ENCODE results near the gene OR6Y1.

The OR6Y1 gene, protein sequence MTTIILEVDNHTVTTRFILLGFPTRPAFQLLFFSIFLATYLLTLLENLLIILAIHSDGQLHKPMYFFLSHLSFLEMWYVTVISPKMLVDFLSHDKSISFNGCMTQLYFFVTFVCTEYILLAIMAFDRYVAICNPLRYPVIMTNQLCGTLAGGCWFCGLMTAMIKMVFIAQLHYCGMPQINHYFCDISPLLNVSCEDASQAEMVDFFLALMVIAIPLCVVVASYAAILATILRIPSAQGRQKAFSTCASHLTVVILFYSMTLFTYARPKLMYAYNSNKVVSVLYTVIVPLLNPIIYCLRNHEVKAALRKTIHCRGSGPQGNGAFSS

DNA sequence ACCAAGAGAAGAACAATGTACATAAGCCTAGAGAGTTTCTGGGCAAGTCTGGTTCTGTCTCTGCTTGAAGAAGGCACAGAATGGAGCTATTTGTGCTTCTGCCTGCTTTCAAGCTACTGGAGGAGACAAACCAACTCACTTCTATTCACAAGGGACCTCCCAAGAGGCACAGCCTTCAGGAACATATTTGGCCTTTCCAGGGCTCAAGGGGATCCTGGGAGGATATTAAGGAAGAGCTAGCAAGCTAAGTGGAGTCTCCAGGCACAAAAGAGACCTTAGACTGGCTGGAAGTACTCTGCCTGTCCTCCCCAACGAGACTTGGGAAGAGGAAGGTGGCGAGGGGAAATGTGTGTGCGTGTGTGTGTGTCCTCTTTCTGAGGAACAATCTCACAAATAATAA, at the start of gene OR6Y1:
TSS of gene OR6Y1 (minus strand) at position 54 of the 400 bp plus-strand sequence. CDS start 6,300 bp downstream, outside the sequence.
- H3K4me3 ChIP-seq (ENCODE audit: low read depth, low read length): no peak within 1 kb of the TSS

DNA sequence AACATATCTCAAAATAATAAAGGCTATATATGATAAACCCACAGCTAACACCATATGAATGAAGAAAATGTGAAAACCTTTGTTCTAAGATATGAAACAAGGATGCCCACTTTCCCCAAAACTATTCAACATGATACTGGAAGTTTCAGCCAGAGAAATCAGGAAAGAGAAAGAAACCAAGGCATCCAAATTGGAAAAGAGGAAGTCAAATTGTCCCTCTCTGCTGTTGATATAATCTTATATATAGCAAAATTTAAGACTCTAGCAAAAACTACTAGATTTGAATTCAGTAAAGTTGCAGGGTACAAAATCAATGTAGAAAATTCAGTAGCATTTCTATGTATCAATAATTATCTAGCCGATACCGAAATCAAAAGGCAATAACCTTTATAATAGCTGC, 46.5 kb upstream of the OR6Y1 start:
- no peak overlapping the region for H3K4me3 ChIP-seq (ENCODE audit: low read depth, low read length)

DNA sequence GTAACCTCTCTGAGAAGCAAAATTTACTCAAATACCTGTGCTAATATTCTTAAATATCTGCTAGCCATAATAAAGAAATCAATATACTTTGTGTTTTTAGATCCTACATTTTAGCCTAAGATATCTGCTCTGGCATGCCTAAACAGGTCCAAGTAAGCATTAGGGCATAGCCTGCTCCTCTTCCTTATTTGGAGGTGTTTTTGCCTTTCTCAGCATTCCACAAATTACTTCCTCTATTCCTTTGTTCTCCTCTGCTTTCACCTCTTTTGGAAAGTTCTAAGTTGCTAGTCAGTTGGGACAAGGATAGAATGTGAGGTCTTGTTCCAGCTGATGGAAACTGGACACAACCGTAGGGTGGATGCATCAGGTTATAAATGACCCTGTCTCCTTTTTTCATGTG, 32.7 kb upstream of the OR6Y1 start:
- no peak overlapping the region for H3K4me3 ChIP-seq (ENCODE audit: low read depth, low read length)

DNA sequence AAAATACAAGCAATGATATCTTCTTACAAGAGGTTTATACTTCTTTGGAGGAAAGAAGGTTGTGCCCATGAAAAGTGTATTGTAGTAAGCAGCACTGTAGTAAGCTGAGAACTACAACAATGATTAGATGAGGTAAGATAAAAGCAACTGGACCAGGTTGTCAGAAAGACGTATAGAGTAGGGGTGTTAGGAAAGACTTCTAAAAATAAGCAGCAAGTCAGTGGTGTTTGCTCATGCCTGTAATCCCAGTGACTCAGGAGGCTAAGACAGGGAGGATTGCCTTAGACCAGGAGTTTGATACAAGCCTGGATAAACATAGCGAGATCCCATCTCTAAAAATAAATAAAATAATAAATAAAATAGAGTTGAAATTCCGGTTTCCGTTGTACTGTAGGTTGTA, 29.8 kb upstream of the OR6Y1 start:
- no peak overlapping the region for H3K4me3 ChIP-seq (ENCODE audit: low read depth, low read length)

DNA sequence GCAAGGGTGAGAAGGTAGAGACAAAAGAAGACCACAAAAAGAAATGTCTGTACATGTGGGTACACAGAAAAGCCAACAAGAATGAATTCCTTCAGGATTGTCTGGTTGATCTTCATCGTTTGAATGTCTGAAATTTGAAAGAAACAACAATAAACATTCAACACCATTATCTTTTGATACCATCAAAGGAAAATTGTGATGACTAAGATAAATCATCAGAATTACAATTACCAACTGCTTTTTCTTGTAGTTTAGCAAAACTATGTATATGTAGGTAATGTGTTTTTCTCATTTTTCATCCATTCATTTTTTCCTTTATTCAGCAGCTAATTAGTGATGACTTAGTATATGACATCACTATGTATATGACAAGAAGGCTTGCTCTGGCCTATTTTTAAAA, 25.5 kb upstream of the OR6Y1 start, which contains the start of gene OR10X1:
TSS of gene OR10X1 (minus strand) at position 167 of the 400 bp plus-strand sequence. CDS start at position 167, 0 bp downstream.
- H3K4me3 ChIP-seq (ENCODE audit: low read depth, low read length): no peak within 1 kb of the TSS

DNA sequence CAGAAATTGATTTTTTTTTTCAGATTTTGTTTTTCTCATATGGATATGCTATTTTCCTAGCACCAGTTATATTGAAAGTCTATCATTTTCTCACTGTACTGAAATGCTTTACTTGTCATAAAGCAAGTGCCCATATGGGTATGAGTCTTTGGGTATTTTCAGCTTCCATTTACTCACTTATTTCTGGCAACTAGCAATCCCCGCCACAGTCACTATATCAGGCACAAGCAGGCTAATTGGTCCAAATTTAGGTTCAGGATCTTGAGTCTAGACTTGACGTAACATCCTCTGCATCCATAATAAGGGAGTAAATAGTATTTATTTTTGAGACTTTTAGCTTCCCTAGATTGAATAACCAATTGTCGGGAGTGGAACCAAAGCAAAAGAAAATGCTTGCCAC, 23.4 kb upstream of the OR6Y1 start:
- H3K4me3 ChIP-seq (ENCODE audit: low read depth, low read length): no peak overlapping the region

DNA sequence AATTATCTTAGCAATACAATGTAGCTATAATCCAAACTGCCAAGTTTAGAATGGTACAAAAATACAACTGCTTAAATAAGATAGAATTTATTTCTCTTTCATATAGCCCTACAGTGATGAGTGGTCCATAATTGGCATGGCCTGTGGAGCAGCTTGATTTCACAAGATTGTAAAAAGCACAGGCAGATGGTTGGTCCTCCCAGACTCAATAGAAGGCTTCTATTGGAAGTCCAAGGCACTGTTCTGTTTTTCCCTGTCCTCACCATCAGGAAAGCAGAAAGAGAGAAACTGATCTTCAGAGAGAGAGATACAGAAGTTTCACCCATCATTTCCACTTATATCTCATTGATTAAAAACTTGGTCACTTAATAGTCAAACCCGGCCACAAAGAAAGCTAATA, 18.0 kb upstream of the OR6Y1 start:
- no peak overlapping the region for H3K4me3 ChIP-seq (ENCODE audit: low read depth, low read length)

DNA sequence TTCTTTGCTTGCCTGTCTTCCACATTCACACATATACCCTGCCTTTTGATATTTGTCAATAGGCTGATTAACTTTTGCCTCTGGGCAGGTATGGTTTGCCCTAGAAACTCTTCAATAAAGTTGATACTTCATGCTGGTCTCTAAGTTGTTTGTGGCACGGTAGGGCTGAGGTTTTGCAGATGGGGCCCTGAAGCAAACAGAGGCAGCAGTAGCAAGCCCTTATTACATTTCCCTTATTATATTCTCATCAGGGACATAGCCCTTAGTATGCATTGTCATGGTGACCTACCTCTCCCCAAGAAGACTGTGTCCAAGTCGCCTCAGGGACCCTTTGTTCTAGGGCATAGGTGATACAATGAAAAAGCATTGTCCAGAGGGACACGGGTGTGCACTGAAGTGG, 16.3 kb upstream of the OR6Y1 start, which contains the start of gene OR6P1:
TSS of gene OR6P1 (minus strand) at position 101 of the 400 bp plus-strand sequence. CDS start 6,976 bp downstream, outside the sequence.
- H3K4me3 ChIP-seq (ENCODE audit: low read depth, low read length): no peak within 1 kb of the TSS

DNA sequence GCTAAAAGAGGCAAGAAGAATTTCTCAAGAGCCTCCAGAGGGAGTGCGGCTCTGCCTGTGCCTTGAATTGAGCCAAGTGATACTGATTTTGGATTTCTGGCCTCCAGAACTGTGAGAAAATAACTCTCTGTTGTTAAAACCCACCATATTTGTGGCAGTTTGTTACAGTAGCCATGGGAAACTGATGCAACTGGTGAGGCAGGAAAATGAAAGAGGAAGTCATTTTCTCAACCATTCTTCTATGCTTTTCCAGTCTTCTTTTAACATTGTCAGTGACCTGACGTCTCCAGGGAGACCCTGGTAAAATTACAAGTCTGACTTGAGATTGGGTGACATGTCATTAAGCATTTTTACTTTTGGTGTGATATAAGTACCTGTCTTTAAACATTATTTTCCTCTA, 10.4 kb upstream of the OR6Y1 start:
- no peak overlapping the region for H3K4me3 ChIP-seq (ENCODE audit: low read depth, low read length)

DNA sequence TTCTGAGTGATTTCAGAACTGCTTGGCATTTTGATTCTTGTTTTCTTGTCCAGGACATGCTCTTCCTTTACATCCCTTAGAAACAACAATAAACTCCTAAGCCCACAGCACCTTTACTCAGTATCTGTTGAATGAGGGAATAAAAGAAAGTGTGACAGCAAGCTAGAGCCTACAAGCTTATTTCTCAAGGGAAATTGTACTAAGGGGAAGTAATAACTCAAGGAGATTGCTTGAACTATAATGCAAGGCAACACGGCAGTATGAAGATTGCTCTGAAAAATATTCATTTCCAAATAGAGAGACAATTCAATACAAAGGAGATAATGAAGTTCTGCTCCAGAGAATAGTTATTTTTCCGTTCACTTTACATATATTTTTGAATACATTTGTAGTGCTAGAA, 9.6 kb upstream of the OR6Y1 start:
- H3K4me3 ChIP-seq (ENCODE audit: low read depth, low read length): no peak overlapping the region

DNA sequence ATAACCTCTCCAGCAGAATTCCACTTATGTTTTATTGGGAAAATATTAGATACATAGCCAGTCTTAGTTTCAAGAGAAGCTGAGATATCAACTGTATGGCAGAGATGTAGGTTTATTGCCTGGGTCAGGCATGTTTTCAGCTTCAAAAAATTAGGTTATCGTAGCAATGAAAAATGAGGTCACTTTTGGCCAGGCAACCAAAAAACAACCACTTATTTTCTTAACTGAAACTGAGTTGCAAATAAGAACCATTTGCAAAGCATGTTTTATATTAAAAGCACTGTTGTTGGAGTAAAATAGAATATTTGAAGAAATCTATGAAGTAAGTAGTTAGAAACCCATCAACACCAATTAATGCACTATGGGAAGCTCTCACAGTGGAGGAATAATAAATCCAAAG, 5.5 kb upstream of the OR6Y1 start:
- no peak overlapping the region for H3K4me3 ChIP-seq (ENCODE audit: low read depth, low read length)

DNA sequence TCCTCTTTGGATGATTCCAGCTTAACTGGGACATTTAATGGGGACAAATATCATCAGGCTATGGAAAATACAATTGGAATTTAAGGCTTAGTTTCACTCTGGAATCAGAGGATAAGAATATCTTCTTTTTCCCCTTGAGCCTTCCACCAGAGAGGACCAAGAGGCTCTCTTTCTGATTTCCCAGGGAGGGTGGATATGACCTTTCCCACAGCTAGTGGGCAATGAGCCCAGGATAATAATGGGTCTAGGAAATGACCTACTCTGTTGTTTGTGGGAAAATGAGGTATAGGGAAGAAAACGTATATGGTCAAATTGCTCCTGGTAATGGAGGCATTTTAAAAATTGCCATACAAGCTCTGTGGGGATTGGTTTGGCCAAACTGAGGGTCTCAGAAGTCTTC, 1.9 kb downstream of the OR6Y1 start:
- H3K4me3 ChIP-seq (ENCODE audit: low read depth, low read length): no peak overlapping the region

DNA sequence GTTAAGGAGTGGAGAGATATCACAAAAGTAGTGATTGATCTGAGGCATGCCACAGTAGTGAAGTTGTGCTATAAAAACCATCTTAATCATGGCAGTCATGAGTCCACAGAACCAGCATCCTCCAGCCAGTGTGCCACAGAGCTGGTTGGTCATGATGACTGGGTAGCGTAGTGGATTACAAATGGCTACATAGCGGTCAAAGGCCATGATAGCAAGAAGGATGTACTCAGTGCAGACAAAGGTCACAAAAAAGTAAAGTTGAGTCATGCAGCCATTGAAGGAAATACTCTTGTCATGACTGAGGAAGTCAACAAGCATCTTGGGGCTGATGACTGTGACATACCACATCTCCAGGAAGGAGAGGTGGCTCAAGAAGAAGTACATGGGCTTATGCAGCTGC, 6.7 kb downstream of the OR6Y1 start:
- no peak overlapping the region for H3K4me3 ChIP-seq (ENCODE audit: low read depth, low read length)

DNA sequence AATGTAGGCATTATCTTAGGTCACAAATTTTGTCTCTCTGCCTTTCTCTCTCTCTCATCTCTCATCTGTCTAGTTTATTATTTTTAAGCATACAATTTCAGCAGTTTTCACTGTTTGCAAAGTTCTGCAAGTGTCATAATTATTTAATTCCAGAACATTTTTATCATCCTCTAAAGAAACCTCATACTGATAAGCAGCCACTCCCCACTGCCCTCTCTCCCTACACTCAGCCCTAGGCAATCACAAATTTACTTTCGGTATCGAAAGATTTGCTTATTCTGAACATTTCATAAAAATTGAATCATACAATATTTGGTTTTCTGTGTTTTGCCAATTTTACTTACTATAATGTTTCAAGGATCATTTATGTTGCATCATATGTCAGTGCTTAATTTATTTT, 16.6 kb downstream of the OR6Y1 start:
- H3K4me3 ChIP-seq (ENCODE audit: low read depth, low read length): no peak overlapping the region

DNA sequence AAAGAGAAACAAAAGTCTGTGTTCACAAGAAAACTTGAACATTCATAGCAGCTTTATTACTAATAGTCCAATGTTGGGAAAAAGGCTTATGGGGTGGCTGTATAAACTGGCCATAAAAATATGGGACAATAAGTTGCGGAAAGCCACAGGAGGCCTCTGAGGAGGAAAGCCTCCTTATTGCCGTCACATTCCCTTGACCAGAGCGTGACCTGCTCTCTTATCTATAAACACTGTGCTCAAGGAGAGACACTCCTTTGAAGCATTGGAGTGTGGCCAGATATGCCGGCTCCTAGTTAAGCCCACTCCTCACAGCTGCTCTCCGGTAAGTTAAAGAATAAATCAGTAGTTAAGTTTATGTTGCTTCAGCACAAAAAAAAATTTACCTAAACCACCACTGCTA, 19.7 kb downstream of the OR6Y1 start:
- no peak overlapping the region for H3K4me3 ChIP-seq (ENCODE audit: low read depth, low read length)

DNA sequence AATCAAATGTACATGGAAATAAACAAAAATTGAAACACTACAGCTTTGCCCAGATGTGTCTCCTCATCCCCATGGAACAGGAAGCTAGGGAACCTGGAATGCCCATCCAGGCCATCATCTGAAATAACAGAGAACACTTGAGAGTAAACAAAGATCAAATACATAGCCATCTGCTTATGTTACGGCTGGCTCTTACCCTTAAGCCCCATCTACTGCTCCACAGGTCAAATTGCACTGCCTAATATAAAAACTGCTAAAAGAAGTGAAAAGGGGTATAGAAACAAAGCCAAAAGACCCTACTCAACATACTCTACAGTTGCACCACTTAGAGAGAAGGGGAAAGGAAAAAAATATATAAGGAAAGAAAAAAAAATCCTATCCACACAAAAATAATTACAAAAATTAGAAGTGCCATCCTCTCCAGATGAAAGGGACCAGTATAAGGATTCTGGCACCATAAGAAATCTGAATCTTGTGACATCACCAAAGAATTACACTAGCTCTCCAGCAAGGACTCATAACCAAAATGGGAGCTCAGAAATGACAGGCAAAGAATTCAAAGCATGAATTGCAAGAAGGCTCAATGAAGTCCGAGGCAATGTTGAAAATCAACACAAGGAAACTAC, 26.9 kb downstream of the OR6Y1 start:
- no peak overlapping the region for H3K4me3 ChIP-seq (ENCODE audit: low read depth, low read length)

DNA sequence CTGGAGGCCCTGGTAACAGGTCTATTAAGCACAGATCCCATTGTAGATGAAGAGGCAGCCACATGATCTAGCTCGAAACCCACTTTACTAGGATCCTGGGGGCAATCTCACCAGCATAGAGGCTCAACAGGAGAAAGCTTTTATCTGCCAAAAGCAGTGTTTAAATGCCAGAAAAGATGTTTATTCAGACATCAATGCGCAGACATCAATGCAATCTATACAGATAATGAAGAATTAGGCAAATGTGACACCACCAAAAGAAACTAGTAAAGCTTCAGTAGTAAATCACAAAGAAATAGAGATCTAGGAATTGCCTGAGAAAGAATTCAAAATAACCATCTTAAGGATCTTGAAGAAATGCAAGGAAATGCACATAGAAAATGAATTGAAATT, 32.5 kb downstream of the OR6Y1 start:
- no peak overlapping the region for H3K4me3 ChIP-seq (ENCODE audit: low read depth, low read length)

DNA sequence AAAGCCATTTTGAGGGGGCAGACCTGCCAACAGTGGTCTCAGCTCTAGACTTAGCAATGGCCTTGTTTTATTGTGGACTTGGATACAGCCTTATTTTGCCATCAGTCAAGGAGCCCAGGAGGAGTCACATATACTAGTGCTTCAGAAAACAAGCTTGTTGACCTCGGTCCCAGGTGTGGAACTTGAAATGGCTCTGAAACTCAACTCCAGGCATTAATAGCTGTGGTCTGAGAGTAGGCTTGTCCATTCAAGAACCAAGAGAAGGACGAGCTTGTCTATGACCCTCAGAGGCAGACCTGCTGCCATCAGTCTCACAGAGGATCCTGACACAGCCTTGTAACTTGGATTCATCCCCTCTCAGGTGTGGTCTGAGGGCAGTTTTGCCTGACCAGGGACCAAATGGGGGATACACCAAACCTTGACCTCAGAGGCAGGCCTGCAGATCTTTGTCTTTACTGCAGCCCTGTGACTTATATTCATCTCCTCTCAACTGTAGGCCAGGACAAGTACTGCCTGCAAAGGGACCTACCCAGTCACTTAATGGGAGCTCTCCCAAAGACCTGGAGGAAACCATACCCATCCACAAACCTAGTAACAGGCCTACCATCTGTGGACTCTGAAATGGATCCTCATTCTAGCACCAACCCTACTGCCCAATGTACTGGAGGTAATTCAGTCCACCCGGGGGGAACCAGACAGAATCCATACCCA, 33.1 kb downstream of the OR6Y1 start:
- H3K4me3 ChIP-seq (ENCODE audit: low read depth, low read length): no peak overlapping the region

DNA sequence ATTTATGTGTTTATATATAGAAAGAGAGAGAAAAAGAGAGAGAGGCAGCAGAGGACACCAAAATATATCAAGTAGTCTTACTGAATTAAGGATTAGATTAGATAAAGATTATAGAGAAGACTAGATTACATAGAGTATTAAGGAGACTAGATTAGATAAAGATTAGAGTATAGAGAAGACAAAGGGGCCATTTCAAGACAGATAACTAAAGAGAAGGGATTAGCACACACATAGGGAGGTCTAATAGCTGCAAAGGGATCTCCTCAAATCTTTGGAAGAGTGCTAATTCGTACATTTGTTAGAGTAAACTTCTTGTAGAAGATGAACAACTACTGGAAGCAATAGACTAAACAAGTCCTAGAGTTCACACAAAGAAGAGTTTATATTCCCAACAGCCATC, 34.2 kb downstream of the OR6Y1 start:
- H3K4me3 ChIP-seq (ENCODE audit: low read depth, low read length): no peak overlapping the region

DNA sequence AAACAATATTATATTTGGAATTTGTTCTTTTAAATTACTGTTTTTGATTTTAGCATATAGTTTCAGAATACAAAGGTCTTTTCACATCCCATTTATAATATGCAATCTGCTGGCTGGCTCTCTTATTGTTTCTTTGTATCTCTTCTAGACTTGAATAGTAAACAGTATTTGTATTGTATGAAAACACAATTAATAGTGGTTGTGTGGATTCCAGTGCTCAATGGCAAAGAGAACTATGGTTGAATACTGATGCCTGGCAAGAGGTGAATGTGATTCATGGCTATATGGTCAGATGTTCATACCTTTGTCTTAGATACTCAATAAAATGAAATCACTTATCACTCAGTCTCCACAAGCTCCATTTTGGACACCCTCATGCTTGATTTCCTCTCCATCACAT, 37.2 kb downstream of the OR6Y1 start:
- H3K4me3 ChIP-seq (ENCODE audit: low read depth, low read length): no peak overlapping the region

DNA sequence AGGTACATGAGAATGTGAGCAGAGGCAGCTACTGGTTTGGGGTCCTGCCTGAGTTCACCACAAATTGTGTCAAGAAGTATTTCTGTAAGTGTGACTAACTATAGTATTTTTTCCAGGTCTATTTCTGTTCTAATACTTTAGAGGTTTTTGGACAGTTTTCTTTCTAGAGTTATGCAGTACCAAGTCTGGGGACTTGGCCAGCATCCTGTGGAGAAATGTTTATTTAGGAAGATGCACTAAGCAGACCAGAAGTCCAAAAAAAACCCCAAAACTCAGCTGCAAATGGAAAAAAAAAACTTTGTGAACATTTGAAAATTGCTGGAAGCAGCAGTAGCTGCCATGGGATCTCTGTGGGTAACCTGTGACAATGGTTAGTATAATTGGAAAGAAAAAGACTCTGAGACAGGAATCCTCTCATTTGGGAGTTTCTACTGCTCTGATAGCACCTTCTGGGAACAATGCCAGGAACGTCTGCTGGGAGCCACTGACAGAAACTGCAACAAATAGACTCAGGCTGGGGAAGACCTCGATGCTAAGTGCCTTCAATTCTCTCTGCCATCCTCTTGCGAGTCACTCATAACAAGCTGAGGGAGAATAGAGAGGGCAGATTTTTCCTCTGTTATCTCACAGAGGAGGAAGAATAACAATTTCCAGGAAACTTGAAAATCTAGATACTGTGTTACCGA, 44.6 kb downstream of the OR6Y1 start:
- no peak overlapping the region for H3K4me3 ChIP-seq (ENCODE audit: low read depth, low read length)
